Measurements from ENCODE around the gene ORMDL2.
"Not testable (repeated sequence)": the region's sequence is repeated elsewhere in the genome, so short reads cannot be mapped to it uniquely, and the experiment has no call there.

ORMDL2 gene

DNA sequence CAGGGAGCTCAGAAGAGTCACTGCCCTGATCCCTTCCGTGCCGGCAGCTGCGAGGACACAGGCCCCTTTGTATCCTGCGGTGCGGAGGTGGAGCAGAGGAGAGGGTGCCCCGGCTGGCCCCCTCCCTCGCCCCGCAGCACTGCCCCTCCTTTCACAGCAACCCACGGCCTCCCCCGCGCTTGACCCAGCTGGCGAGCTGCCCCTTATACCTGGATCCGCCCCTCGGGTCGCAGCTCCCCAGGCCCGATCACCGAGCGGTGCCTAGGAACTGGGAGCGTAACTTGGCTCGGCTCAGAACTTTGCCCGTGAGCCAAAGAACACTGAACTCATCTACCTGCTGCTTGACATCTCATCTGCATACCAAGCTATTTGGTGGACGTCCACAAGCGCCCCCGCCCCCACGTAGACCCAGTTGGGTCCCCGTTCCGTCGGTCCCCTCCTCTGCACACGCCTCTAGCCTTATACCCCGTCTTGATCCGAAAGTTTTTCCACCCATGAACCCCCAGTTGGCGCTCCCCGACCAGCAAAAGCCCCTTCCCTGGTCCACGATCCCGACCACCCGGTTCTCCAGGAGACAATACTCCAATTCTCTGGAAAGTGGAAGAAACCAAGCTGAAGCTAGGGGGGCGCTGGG, 12.2 kb downstream of the ORMDL2 start:
- H3K36me3 ChIP-seq (ENCODE audit: control insufficient read depth, insufficient read depth, low read length), result no peaks in the 10 kb centered on the region
- H3K9ac ChIP-seq, result peak overlapping the region; percentile 34
- no peaks in the 10 kb centered on the region for H3K9me3 ChIP-seq (ENCODE audit: control insufficient read depth, low read length)
- H3K27me3 ChIP-seq (ENCODE audit: control insufficient read depth, insufficient read depth, low read length), result no peaks in the 10 kb centered on the region
- peaks cover 4% of the 10 kb centered on the region for H3K4me1 ChIP-seq
- peak overlapping the region; percentile 76 for H3K4me2 ChIP-seq (ENCODE audit: low read length)
- peak overlapping the region; percentile 79 for H3K4me3 ChIP-seq (ENCODE audit: low read depth, low read length)
- H3K27ac ChIP-seq, result peak overlapping the region; percentile 76
- no peaks in the 10 kb centered on the region for H3K79me2 ChIP-seq
- H2AFZ ChIP-seq, result peak overlapping the region; percentile 80
- TF ChIP-seq, protein P1, sequence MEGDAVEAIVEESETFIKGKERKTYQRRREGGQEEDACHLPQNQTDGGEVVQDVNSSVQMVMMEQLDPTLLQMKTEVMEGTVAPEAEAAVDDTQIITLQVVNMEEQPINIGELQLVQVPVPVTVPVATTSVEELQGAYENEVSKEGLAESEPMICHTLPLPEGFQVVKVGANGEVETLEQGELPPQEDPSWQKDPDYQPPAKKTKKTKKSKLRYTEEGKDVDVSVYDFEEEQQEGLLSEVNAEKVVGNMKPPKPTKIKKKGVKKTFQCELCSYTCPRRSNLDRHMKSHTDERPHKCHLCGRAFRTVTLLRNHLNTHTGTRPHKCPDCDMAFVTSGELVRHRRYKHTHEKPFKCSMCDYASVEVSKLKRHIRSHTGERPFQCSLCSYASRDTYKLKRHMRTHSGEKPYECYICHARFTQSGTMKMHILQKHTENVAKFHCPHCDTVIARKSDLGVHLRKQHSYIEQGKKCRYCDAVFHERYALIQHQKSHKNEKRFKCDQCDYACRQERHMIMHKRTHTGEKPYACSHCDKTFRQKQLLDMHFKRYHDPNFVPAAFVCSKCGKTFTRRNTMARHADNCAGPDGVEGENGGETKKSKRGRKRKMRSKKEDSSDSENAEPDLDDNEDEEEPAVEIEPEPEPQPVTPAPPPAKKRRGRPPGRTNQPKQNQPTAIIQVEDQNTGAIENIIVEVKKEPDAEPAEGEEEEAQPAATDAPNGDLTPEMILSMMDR (IDR thresholded peaks at IDR 0.05), result no peak

DNA sequence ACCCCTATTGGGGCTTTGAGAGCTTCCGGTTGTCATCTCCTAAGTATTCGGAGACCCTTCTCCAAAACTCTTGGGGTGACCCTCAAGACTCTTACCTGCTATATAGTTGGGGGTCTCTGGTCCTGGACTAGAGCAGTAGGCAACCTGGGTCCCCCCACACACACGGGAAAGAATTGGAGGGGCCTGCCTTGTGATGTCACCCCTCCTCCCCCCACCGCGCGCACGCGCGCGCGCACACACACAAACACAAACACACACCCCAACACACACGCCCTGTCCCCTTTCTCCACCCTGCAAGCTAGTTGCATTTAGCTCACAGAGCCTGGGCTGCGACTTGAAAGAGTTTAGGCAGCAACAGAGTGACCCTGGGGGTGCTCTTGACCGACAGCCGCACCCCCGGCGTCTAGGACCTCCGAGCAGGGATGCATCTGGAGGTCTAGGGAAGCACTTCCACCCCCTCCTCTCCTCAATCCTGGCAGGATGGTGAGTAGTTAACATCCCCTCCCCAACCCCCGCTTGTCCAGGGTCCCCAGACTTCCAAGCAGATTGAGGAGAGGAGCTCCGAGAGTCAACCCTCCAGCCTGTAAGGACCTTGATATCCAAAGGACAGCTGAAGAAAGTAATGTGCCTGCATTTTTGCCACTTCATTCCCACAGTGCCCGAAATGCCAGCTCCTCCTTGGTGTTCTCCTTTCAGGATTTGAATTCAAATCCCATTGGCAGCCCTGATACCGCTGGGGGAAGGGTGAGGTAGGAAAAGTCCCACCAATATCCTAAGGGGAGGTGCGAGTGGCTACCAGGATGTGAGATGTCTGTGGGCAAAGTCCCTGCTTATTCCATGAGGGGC, 13.0 kb downstream of the ORMDL2 start:
- Histone ChIP-seq H2AFZ (peak overlapping the region; percentile 80), H3K27ac (peak overlapping the region; percentile 76), H3K4me1 (peaks cover 4% of the 10 kb centered on the region), H3K79me2 (no peaks in the 10 kb centered on the region), H3K9ac (no peak overlapping the region), H3K36me3 (ENCODE audit: control insufficient read depth, insufficient read depth, low read length) (no peaks in the 10 kb centered on the region), H3K4me3 (ENCODE audit: low read depth, low read length) (peak overlapping the region; percentile 79), H3K9me3 (ENCODE audit: control insufficient read depth, low read length) (no peaks in the 10 kb centered on the region), H3K27me3 (ENCODE audit: control insufficient read depth, insufficient read depth, low read length) (no peaks in the 10 kb centered on the region), H3K4me2 (ENCODE audit: low read length) (peak overlapping the region; percentile 76)
- TF ChIP-seq, protein P1 (IDR thresholded peaks at IDR 0.05), result no peak

GRCh38 chr12:55831447-55831815, 13.6 kb downstream of the ORMDL2 start:
- peak overlapping the region; percentile 80 for H2AFZ ChIP-seq
- H3K36me3 ChIP-seq (ENCODE audit: control insufficient read depth, insufficient read depth, low read length), result no peaks in the 10 kb centered on the region
- no peak overlapping the region for H3K27ac ChIP-seq
- no peaks in the 10 kb centered on the region for H3K9me3 ChIP-seq (ENCODE audit: control insufficient read depth, low read length)
- TF ChIP-seq, protein P1 (IDR thresholded peaks at IDR 0.05), result no peak
- H3K4me1 ChIP-seq, result peaks cover 4% of the 10 kb centered on the region
- no peaks in the 10 kb centered on the region for H3K27me3 ChIP-seq (ENCODE audit: control insufficient read depth, insufficient read depth, low read length)
- no peaks in the 10 kb centered on the region for H3K79me2 ChIP-seq
- no peak overlapping the region for H3K4me3 ChIP-seq (ENCODE audit: low read depth, low read length)
- H3K4me2 ChIP-seq (ENCODE audit: low read length), result no peak overlapping the region
- no peak overlapping the region for H3K9ac ChIP-seq

- H3K4me1 ChIP-seq, result peaks cover 4% of the 10 kb centered on the region
- no peak overlapping the region for H2AFZ ChIP-seq
- H3K9me3 ChIP-seq (ENCODE audit: control insufficient read depth, low read length), result no peaks in the 10 kb centered on the region
- no peak overlapping the region for H3K4me2 ChIP-seq (ENCODE audit: low read length)
- no peak overlapping the region for H3K27ac ChIP-seq
- H3K36me3 ChIP-seq (ENCODE audit: control insufficient read depth, insufficient read depth, low read length), result no peaks in the 10 kb centered on the region
- H3K27me3 ChIP-seq (ENCODE audit: control insufficient read depth, insufficient read depth, low read length), result no peaks in the 10 kb centered on the region
- TF ChIP-seq, protein P1 (IDR thresholded peaks at IDR 0.05), result no peak
- no peak overlapping the region for H3K4me3 ChIP-seq (ENCODE audit: low read depth, low read length)
- no peaks in the 10 kb centered on the region for H3K79me2 ChIP-seq
- H3K9ac ChIP-seq, result no peak overlapping the region
These were observed 15.2 kb downstream of the ORMDL2 start for GRCh38 chr12:55833056-55833455.

- H3K4me1 ChIP-seq; H3K27me3 ChIP-seq (ENCODE audit: control insufficient read depth, insufficient read depth, low read length); H3K27ac ChIP-seq; H3K9me3 ChIP-seq (ENCODE audit: control insufficient read depth, low read length); H3K4me2 ChIP-seq (ENCODE audit: low read length); H3K36me3 ChIP-seq (ENCODE audit: control insufficient read depth, insufficient read depth, low read length); H3K9ac ChIP-seq; H3K79me2 ChIP-seq; H2AFZ ChIP-seq; H3K4me3 ChIP-seq (ENCODE audit: low read depth, low read length): not testable (repeated sequence)
These were observed 16.6 kb downstream of the ORMDL2 start for GRCh38 chr12:55834400-55834799.
